Caco-2 (cell line): ENCODE results near the gene GAK. TPM values are rescaled to one million over a fixed set of nuclear protein-coding genes. Genes with fewer than 3 reads are reported as not detected.
A peak's percentile ranks its signal among the peaks of the same experiment; 100 is the strongest.

Experiments used
- BruUV-seq: library from RNA; stranded (reverse); fragments of 400-500 nt; replicated peaks from 2 replicates; lab custom pipeline; 2021; lab: Mats Ljungman, UMichigan
- CTCF ChIA-PET: fragments of 300-600 bp; sonication (Branson Sonifier 250); formaldehyde crosslinking; loops from one replicate; lab custom pipeline; 2022; ENCODE audit warnings: antibody characterized with exemption; lab: Charles Lee
- POLR2A ChIA-PET: fragments of 300-600 bp; sonication (Branson Sonifier 250); formaldehyde crosslinking; loops from one replicate; lab custom pipeline; 2022; ENCODE audit warnings: antibody characterized with exemption; lab: Charles Lee
- DNase-seq, 2 experiments: peaks; one replicate each; pipeline versions ENCODE4 v3.0.0 to v3.0.0-alpha.2; 2020 to 2022
- H3K27me3 ChIP-seq: replicated peaks from 2 replicates; pipeline ENCODE4 v1.6.0; 2011; ENCODE audit warnings: low read length; ENCODE audit not compliant: control insufficient read depth, insufficient read depth
- H3K36me3 ChIP-seq: 2 replicates; pipeline ENCODE4 v1.5.1; 2011; ENCODE audit warnings: low read length; ENCODE audit not compliant: control insufficient read depth, insufficient read depth
- H3K4me1 ChIP-seq: fragments of 250-450 bp; sonication (Bioruptor Pico); 2 replicates; pipeline ENCODE4 v1.5.1; 2020; ENCODE audit warnings: mild to moderate bottlenecking
- H3K4me3 ChIP-seq: 2 replicates; pipeline ENCODE4 v1.5.1; 2011; ENCODE audit warnings: low read depth, mild to moderate bottlenecking, control low read depth, low read length
- H3K9me3 ChIP-seq: fragments of 250-450 bp; sonication (Bioruptor Pico); 2 replicates; pipeline ENCODE4 v1.5.1; 2020; ENCODE audit warnings: mild to moderate bottlenecking, moderate library complexity
- H3K27ac Mint-ChIP-seq: one replicate; pipeline ENCODE4 v1.8.0; 2022; ENCODE audit warnings: mixed read lengths; ENCODE audit not compliant: unreplicated experiment
- H3K27me3 Mint-ChIP-seq: one replicate; pipeline ENCODE4 v1.8.0; 2022; ENCODE audit warnings: mixed read lengths; ENCODE audit not compliant: insufficient read depth, unreplicated experiment
- H3K36me3 Mint-ChIP-seq: one replicate; pipeline ENCODE4 v1.8.0; 2022; ENCODE audit warnings: mild to moderate bottlenecking, mixed read lengths; ENCODE audit not compliant: insufficient read depth, unreplicated experiment
- H3K4me1 Mint-ChIP-seq: one replicate; pipeline ENCODE4 v1.8.0; 2022; ENCODE audit warnings: low read depth, mixed read lengths; ENCODE audit not compliant: unreplicated experiment
- H3K4me3 Mint-ChIP-seq: one replicate; pipeline ENCODE4 v1.8.0; 2022; ENCODE audit warnings: mild to moderate bottlenecking, moderate library complexity, mixed read lengths; ENCODE audit not compliant: unreplicated experiment
- H3K9me3 Mint-ChIP-seq: one replicate; pipeline ENCODE4 v1.8.0; 2022; ENCODE audit warnings: mixed read lengths; ENCODE audit not compliant: unreplicated experiment
- CTCF ChIP-seq, 2 experiments: fragments of 200-600 bp in 1 of 2; IDR thresholded peaks; 1 replicate in 1 of 2; 2 replicates in 1 of 2; pipeline versions ENCODE4 v1.5.1 to v1.8.0; 2011 to 2022; ENCODE audit warnings: antibody characterized with exemption in 1 of 2, control low read depth in 1 of 2, inconsistent platforms in 1 of 2, low read depth in 1 of 2, low read length in 1 of 2, mild to moderate bottlenecking in 1 of 2, moderate library complexity in 1 of 2; ENCODE audit not compliant: insufficient read depth in 1 of 2, severe bottlenecking in 1 of 2, unreplicated experiment in 1 of 2
- intact Hi-C: fragments of 100-400 bp; cut with micrococcal nuclease; formaldehyde crosslinking; loops from one replicate; pipeline ENCODE4 v1.10.0; 2022; ENCODE audit not compliant: unreplicated experiment
- total RNA-seq: library from RNA; stranded (reverse); gene quantifications from 2 replicates; pipeline ENCODE4 v1.2.3, GENCODE V29; 2022

The GAK gene
- total RNA-seq, 1 experiment from 2014 or later: 126 TPM

DNA sequence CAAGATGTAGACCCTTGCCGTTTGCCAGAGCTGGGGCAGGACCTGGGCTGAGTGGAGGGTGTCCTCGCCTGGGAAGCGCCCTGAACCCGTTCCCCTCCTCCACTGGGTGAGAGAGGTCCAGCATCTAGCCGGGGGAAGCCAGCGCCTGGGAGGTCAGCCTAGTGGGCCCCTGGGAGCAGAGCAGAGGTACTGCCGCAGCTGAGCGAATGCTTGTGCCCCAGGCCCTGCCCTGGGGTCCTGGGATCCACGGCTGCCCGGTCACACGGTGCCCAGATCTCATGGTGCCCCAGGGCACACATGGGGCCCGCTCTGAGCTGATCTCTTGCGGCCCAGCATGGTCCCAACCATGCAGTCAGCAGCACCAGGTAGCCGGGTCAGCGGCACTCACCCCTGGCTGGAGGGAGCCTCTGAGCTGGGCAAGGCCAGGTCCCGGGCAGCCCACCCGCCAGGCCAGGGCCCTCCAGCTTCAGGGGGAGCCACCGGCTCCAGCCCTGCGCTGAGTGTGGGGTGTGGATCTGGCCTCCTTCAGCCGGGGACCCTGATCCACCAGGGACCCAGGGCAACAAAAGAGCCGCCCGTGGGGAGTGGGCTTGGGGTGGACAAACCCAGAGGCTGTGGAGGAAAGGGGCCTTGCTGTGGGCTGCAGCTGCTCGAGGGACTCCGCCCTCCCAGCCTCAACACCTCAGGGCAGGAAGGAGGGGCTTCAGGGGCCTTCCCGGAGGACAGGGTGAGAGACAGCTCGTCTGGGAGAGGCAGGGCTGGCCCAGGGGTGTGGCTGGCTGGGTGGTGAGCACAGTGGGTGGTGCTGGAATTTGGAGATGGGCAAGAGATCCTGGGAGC lies 102.1 kb downstream of the GAK start:
- TF ChIP-seq CTCF (IDR thresholded peaks at IDR 0.05; ENCODE audit: insufficient read depth in 1 of 2, low read depth in 1 of 2, low read length in 1 of 2, severe bottlenecking in 1 of 2, unreplicated experiment in 1 of 2): no peak
- BruUV-seq: no TSS peak
- Mint-ChIP-seq H3K27ac (no peak overlapping the region), H3K36me3 (no peaks in the 10 kb centered on the region), H3K27me3 (peaks cover 4% of the 10 kb centered on the region), H3K4me3 (no peak overlapping the region), H3K9me3 (no peaks in the 10 kb centered on the region), H3K4me1 (no peaks in the 10 kb centered on the region)
- Histone ChIP-seq H3K9me3 (no peaks in the 10 kb centered on the region), H3K36me3 (no peaks in the 10 kb centered on the region), H3K27me3 (no peaks in the 10 kb centered on the region), H3K4me3 (no peak overlapping the region), H3K4me1 (peaks cover 4% of the 10 kb centered on the region; the same call in 1 of the 2 replicates)
- peak in 1 of 2 experiments; percentile 32 for DNase-seq
- CTCF ChIA-PET: interaction anchor here (1.0 kb wide), 1 partner anchor 157 kb away, joined by 3 read pairs; the partner anchor contains the start of gene IDUA
- POLR2A ChIA-PET: no interaction called here
- intact Hi-C loops: no loop called here

DNA sequence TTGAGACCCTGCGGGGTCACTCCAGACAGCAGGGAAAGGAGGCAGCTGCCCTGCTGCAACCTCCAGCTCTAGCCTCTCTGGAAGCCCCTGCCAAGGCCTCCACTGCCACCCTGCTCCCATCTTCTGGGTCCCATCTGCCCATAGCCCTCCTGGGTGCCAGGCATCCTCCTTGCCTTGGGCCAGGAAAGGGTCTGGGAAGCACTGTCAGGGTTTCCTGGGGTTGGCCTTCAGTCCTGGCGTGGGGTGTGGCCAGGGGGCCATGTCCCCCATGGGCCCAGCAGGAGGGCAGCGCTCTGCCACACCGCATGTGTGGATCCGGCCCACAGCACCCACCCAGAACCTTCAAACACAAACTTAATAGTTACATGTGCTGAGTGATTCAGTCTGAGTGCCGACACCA lies 102.8 kb downstream of the GAK start:
- Histone ChIP-seq H3K27me3 (no peaks in the 10 kb centered on the region), H3K9me3 (no peaks in the 10 kb centered on the region)
- no TSS peak for BruUV-seq

More for the DNA sequence above, 102.8 kb downstream of the GAK start:
- no peaks in the 10 kb centered on the region for H3K36me3 ChIP-seq
- intact Hi-C loops: no loop called here
- Mint-ChIP-seq H3K9me3 (no peaks in the 10 kb centered on the region), H3K4me3 (no peak overlapping the region), H3K4me1 (no peaks in the 10 kb centered on the region), H3K36me3 (no peaks in the 10 kb centered on the region), H3K27me3 (peaks cover 4% of the 10 kb centered on the region), H3K27ac (no peak overlapping the region)
- TF ChIP-seq CTCF (IDR thresholded peaks at IDR 0.05; ENCODE audit: insufficient read depth in 1 of 2, low read depth in 1 of 2, low read length in 1 of 2, severe bottlenecking in 1 of 2, unreplicated experiment in 1 of 2): no peak
- CTCF ChIA-PET: interaction anchor here (1.0 kb wide), 1 partner anchor 158 kb away, joined by 3 read pairs; the partner anchor contains the start of gene IDUA
- POLR2A ChIA-PET: no interaction called here
- H3K4me1 ChIP-seq: peaks cover 4% of the 10 kb centered on the region; the same call in 1 of the 2 replicates
- no peak overlapping the region for H3K4me3 ChIP-seq
- peak in 1 of 2 experiments; percentile 14 for DNase-seq
